GM12878 (cell line): Measurements from ENCODE around the gene RBPJ. TPM values are rescaled to one million over a fixed set of nuclear protein-coding genes. Genes with fewer than 3 reads are reported as not detected.

Experiments used
- CBX5 ChIP-seq: sonication (generic); IDR thresholded peaks from 2 replicates; pipeline ENCODE4 v1.6.1; 2016; ENCODE audit warnings: low read depth, moderate library complexity, mild to moderate bottlenecking, inconsistent platforms
- DPF2 ChIP-seq: fragments of 450-650 bp; IDR thresholded peaks from 2 replicates; pipeline ENCODE4 v1.6.1; 2017; ENCODE audit warnings: mild to moderate bottlenecking
- E2F8 ChIP-seq: fragments of 450-650 bp; IDR thresholded peaks from 2 replicates; pipeline ENCODE4 v1.6.1; 2018; ENCODE audit warnings: mild to moderate bottlenecking, low read depth, moderate library complexity; ENCODE audit not compliant: partially characterized antibody
- ELK1 ChIP-seq: IDR thresholded peaks from 2 replicates; pipeline ENCODE4 v1.6.1; 2012; ENCODE audit warnings: low read depth, low read length, improper control_type of control experiment
- LARP7 ChIP-seq: fragments of 450-650 bp; IDR thresholded peaks from 2 replicates; pipeline ENCODE4 v1.6.1; 2017; ENCODE audit warnings: mild to moderate bottlenecking
- MLLT1 ChIP-seq: fragments of 450-650 bp; IDR thresholded peaks from 2 replicates; pipeline ENCODE4 v1.6.1; 2016; ENCODE audit warnings: mild to moderate bottlenecking
- NFIC ChIP-seq: IDR thresholded peaks from 2 replicates; pipeline ENCODE4 v1.6.1; 2012; ENCODE audit warnings: low read depth, mild to moderate bottlenecking, inconsistent platforms, low read length, moderate library complexity
- NKRF ChIP-seq: fragments of 450-650 bp; conservative IDR thresholded peaks from 2 replicates; pipeline ENCODE4 v1.6.1; 2017; ENCODE audit warnings: mild to moderate bottlenecking, moderate library complexity
- POLR2AphosphoS2 ChIP-seq: IDR thresholded peaks from 2 replicates; pipeline ENCODE4 v1.6.1; 2011; ENCODE audit warnings: low read depth, mild to moderate bottlenecking, low read length, improper control_type of control experiment, moderate library complexity
- POLR2AphosphoS5 ChIP-seq: IDR thresholded peaks from 2 replicates; pipeline ENCODE4 v1.6.1; 2011; ENCODE audit warnings: mild to moderate bottlenecking, low read length, inconsistent platforms
- POU2F2 ChIP-seq: IDR thresholded peaks from 3 replicates; pipeline ENCODE4 v1.6.1; 2011; ENCODE audit warnings: low read depth, mild to moderate bottlenecking, low read length, borderline replicate concordance
- RCOR1 ChIP-seq: conservative IDR thresholded peaks from 2 replicates; pipeline ENCODE4 v1.6.1; 2012; ENCODE audit warnings: low read depth, low read length, improper control_type of control experiment
- RFX5 ChIP-seq: IDR thresholded peaks from 2 replicates; pipeline ENCODE4 v1.6.1; 2011; ENCODE audit warnings: low read depth, low read length, improper control_type of control experiment
- RUNX3 ChIP-seq: IDR thresholded peaks from 2 replicates; pipeline ENCODE4 v1.6.1; 2012; ENCODE audit warnings: low read length, inconsistent platforms
- SMAD5 ChIP-seq: IDR thresholded peaks from 2 replicates; pipeline ENCODE4 v1.6.1; 2016; ENCODE audit warnings: antibody characterized with exemption, low read depth
- SMARCA5 ChIP-seq: fragments of 450-650 bp; IDR thresholded peaks from 2 replicates; pipeline ENCODE4 v1.6.1; 2017; ENCODE audit warnings: mild to moderate bottlenecking
- TAF1 ChIP-seq: IDR thresholded peaks from 2 replicates; pipeline ENCODE4 v1.6.1; 2011; ENCODE audit warnings: mild to moderate bottlenecking, low read depth, low read length, borderline replicate concordance
- ZNF274 ChIP-seq: IDR thresholded peaks from one replicate; pipeline ENCODE4 v1.8.0; 2011; ENCODE audit not compliant: insufficient read length, insufficient read depth
- ZNF687 ChIP-seq: fragments of 450-650 bp; IDR thresholded peaks from 2 replicates; pipeline ENCODE4 v1.6.1; 2017; ENCODE audit warnings: mild to moderate bottlenecking, moderate library complexity
- polyA plus RNA-seq, 11 experiments: library from polyadenylated mRNA; depleted of rRNA in 4 of 11; unstranded in 6 of 11; stranded (reverse) in 5 of 11; fragments of >200 nt; fragmentation: Nextera tagmentation in 4 of 11; fragmentation: Illumina TruSeq in 1 of 11; extraction: Ambion mirVana in 4 of 11; extraction: Trizol in 1 of 11; gene quantifications; 1 replicate in 1 of 11; 2 replicates in 10 of 11; pipeline versions ENCODE4 v1.2.1 to v1.2.3, GENCODE V29; 2011 to 2016; ENCODE audit warnings: inconsistent platforms in 2 of 11, missing spikeins in 2 of 11, low read depth in 1 of 11
- total RNA-seq, 4 experiments: library from RNA; depleted of rRNA in 3 of 4; stranded (reverse); fragments of >200 nt in 3 of 4; fragmentation: Illumina TruSeq in 1 of 4; extraction: Trizol in 1 of 4; gene quantifications; 2 replicates each; pipeline versions ENCODE4 v1.2.1 to v1.2.3, GENCODE V29; 2013 to 2021

Gene RBPJ
- total and polyA plus RNA-seq, 10 of the 15 experiments (the other 5 are each of a cell fraction or from before 2014, with no cell fraction given) = 24.5 to 87.6 (median 41.6) TPM

GRCh38 chr4:26319949-26320537 lies 771 bp upstream of the RBPJ start (continued):
- TF ChIP-seq POLR2AphosphoS2 (peak; percentile 18; the same call in 1 of the 2 replicates), TAF1 (no peak; the same call in 1 of the 2 replicates), E2F8 (no peak), NFIC (peak; percentile 11; the same call in 1 of the 2 replicates), SMAD5 (no peak; the same call in 1 of the 2 replicates), RFX5 (no peak), MLLT1 (no peak; the same call in 1 of the 2 replicates), RCOR1 (no peak), NKRF (0 out of 2 replicates have a peak, but pooled peaks have one; percentile 61), CBX5 (0 out of 2 replicates have a peak, but pooled peaks have one; percentile 8), RUNX3 (no peak), SMARCA5 (peak; percentile 37; the same call in 1 of the 2 replicates), POU2F2 (peak; percentile 41; the same call in 1 of the 3 replicates), DPF2 (0 out of 2 replicates have a peak, but pooled peaks have one; percentile 31), ZNF274 (no peak), POLR2AphosphoS5 (peak; percentile 64; the same call in 1 of the 2 replicates), ZNF687 (no peak; the same call in 1 of the 2 replicates), LARP7 (0 out of 2 replicates have a peak, but pooled peaks have one; percentile 27), ELK1 (no peak)
